HG03139 (cell line): ENCODE data around the gene CDIP1.

Experiments used
- ATAC-seq: cut with Tn5 transposase; IDR thresholded peaks from one replicate; pipeline ENCODE4 v1.9.1; 2021; ENCODE audit not compliant: unreplicated experiment

CDIP1 gene

GRCh38 chr16:4515611-4516233 is 22.9 kb downstream of the CDIP1 start:
- ATAC-seq: peak; percentile 58

GRCh38 chr16:4514606-4515005 is 24.0 kb downstream of the CDIP1 start:
- no peak for ATAC-seq

- no peak for ATAC-seq
Observed at GRCh38 chr16:4513881-4514280, 24.7 kb downstream of the CDIP1 start.

- no peak for ATAC-seq
Observed at GRCh38 chr16:4513086-4513860, 25.3 kb downstream of the CDIP1 start.

- ATAC-seq: no peak
Observed at GRCh38 chr16:4512473-4512872, 26.1 kb downstream of the CDIP1 start.

GRCh38 chr16:4511441-4512082 is 27.0 kb downstream of the CDIP1 start:
- ATAC-seq: no peak

- ATAC-seq: no peak
Observed at GRCh38 chr16:4510747-4511426, 27.7 kb downstream of the CDIP1 start.

GRCh38 chr16:4510131-4510530 is 28.4 kb downstream of the CDIP1 start:
- ATAC-seq: no peak

- ATAC-seq: no peak
Observed at GRCh38 chr16:4509420-4509819, 29.2 kb downstream of the CDIP1 start.

- ATAC-seq: no peak
Observed at GRCh38 chr16:4508806-4509205, 29.8 kb downstream of the CDIP1 start.

GRCh38 chr16:4507588-4508345 is 30.8 kb downstream of the CDIP1 start:
- no peak for ATAC-seq

GRCh38 chr16:4506450-4506849 is 32.1 kb downstream of the CDIP1 start:
- peak; percentile 49 for ATAC-seq

- ATAC-seq: peak; percentile 57
Observed at GRCh38 chr16:4505356-4506147, 33.0 kb downstream of the CDIP1 start.

GRCh38 chr16:4501071-4501478 is 37.5 kb downstream of the CDIP1 start:
- ATAC-seq: no peak

- no peak for ATAC-seq
Observed at GRCh38 chr16:4500272-4500671, 38.3 kb downstream of the CDIP1 start.

GRCh38 chr16:4499196-4499555 is 39.4 kb downstream of the CDIP1 start:
- no peak for ATAC-seq

- ATAC-seq: no peak
Observed at GRCh38 chr16:4498546-4499195, 39.9 kb downstream of the CDIP1 start.

GRCh38 chr16:4496305-4496704 is 42.3 kb downstream of the CDIP1 start:
- ATAC-seq: no peak

- no peak for ATAC-seq
Observed at GRCh38 chr16:4495766-4496165, 42.8 kb downstream of the CDIP1 start.
